NCI-H446 treated with DMSO at 0.1 percent for 48 hours (cell line): Measurements from ENCODE around the gene CKLF.
"Not testable (repeated sequence)": the region's sequence is repeated elsewhere in the genome, so short reads cannot be mapped to it uniquely, and the experiment has no call there.

ENCODE experiments used
- DNase-seq: peaks from one replicate; lab custom pipeline; 2025; lab: John Stamatoyannopoulos, UW

The CKLF gene

DNA sequence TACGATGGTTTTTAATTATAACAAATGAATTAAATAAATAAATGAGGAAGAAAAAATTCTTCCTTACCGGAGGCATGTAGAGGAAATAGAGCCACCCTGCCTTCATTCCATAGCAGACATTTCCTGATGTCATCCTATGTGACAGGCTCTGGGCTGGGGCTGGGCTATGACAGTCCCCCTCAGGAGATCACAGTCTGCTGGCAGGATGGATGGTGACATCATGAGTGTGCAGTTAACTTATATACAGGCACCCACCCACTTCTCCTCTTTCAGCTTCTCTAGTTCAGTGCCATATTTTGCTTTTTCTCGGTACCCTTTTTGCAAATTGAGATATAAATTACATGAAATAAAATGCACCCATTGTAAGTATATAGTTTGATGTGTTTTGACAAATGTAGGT lies 45.7 kb downstream of the CKLF start:
- no peak for DNase-seq

- no peak for DNase-seq
Measured at GRCh38 chr16:66599726-66600125, 47.4 kb downstream of the CKLF start.

GRCh38 chr16:66600477-66600876 lies 48.1 kb downstream of the CKLF start:
- DNase-seq, result no peak

DNA sequence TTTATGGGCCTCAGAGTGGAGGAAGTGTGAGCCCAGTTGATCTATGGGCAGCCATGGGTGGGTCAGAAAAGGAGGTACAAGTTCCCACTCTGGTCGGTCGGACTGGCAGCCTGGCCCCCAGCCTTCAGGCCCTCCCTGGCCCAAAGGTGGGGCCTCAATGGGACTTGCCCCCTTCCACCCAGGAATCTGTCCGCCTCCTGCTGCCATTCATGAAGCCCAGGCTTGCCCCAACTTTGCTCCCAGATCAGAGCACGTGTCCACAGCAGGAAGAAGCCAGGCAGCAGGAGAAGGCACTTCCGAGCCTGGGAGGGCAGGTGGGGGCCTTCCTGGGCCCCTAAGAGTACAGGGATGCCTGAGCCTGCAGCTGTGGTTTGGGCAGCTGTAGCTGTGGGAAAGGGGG lies 49.1 kb downstream of the CKLF start:
- DNase-seq, result no peak

GRCh38 chr16:66603537-66604375 lies 51.4 kb downstream of the CKLF start:
- no peak for DNase-seq

DNA sequence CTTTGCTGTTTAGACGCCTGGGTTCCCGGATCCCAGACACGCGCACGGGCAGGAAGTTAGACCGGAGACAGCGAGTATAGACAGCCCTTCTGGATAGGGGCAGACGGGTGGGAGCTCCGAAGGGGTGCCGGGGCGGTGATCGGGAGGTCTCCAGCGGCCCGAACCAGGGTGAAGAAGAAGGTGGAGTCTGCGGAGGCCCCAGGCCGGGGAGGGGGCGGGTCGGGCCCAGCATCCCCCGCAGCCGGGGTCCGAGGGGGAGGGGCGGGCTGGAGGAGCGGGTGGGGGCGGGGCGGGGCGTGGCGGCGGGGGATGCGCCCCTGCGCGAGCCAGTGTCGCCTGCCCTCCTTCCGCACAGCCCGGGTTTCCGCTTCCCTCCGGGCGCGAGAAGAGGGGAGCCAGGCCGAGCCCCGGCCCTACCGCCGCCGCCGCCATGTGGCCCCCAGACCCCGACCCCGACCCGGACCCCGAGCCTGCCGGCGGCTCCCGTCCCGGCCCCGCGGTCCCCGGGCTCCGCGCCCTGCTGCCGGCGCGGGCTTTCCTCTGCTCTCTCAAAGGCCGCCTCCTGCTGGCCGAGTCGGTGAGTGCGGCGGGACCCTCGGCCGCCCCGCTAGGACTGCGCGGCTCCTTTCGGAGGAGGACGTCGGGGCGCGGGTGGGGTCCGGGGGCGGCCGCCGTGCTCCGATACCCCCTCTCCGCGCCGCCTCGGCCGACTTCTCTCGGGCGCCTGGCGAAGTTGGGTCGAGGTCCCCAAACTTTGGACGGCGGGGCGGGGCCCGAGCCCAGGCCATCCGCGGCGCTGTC lies 52.2 kb downstream of the CKLF start, which contains the start of gene CMTM3:
CMTM3 (plus strand) TSS at position 329 of the 801 bp plus-strand sequence; CDS start at position 431, 102 bp downstream.
- DNase-seq, result no peak

DNA sequence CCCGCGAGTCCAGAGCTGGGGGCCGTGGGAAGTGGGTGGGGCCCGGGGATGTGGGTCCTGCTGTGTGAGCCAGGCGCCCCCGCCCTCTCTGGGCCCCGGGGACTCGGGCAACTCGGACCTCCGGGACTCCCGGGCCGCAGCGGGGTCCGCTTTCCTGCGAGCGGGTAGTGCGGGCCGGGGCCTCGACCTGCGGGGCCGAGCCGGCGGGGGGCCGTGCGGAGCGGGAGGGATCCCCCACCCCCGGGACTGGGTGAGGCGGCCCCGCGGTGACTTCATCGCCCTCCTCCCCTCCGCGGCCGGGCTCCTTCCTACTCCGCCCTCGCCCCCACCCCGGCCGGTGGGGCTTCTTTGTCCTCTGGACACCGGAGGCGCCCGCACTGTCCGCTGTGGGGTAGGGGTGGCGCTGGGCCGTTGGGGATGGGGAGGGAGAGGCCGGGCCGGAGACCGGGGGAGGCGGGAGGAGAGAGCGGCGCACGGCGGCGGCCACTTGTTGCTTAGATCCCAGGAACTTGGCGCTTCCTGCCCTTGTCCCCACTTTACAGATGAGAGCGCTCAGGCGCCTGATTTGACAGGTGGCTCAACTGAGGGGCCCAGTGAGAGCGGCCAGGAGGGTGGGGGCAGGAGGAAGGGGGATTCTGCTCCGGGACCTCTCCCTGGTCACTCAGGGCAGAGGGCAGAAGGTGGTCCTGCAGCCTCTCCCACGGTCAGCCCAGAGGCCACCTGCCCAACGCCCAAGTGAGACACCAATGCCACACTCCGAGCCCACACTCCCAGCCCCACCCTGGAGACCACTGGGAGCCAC lies 53.0 kb downstream of the CKLF start:
- no peak for DNase-seq

DNA sequence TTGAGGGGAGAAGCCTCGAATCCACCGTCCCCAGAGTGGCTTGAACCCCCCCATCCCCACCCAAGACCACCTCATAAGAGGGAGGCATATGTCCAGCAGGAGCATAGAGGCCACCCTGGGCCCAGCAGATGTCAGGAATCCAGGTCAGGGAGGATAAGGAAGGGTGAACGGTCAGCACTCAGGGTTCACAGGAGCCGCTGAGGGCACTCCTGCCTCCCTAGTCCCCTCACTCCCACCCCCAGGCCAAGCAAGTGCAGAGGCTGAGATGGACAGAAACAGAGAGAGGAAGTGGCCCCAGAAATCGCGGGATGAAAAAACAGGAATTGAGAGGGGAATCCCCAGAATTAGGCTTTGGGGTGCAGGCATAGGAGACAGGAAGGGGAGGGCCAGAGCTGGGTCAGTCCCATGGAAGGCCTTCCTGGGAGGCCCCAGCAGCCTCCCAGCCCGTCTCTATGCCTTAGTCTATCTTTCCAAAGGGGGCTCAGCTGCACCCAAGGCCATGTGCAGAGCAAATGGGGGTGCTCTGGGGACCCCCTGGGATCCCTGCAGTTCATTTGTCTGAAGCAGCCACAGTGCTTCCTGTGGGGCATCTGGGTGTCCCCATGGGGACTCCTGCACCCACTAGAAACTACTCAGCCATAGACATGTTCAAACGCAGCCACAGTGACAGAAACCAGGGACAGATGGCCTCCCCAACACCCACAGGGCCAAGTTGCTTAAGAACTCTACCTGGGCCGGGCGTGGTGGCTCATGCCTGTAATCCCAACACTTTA lies 53.8 kb downstream of the CKLF start:
- no peak for DNase-seq

- DNase-seq, result no peak
Measured at GRCh38 chr16:66608241-66609138, 56.1 kb downstream of the CKLF start.

- DNase-seq, result no peak
Measured at GRCh38 chr16:66609139-66609510, 56.7 kb downstream of the CKLF start.

DNA sequence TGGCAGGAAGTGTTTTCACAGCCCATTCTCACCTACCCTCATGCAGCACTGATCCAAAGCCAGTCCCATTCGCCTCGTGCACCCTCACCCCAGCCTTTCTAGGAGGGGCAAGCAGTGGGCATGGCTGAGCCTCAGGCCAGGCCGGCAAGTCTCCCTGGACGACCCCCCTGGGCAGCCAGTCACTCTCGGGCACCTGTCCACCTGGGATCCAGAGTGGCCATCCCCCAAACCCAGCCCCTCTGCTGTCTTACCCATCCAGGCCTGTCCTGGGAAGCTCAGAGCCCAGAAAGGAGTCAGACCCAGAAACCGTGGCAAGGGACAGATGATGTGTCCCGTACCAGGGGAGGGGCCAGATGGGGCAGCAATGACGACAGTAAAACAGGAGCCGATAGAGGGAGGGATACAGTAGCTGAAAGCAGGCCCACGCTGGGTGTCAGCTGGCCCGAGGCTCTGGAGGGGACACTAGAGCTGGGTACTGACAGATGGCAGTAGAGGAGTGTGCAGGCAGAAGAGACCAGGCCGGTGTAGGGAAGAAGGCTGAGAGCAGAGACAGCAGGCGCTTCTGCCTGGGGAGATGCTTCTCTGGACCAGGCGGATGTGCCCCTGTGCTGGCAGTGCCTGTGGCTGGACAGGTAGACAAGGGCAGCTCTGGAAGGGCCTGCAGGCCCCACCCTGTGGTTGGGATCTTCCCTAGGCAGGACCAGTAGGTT lies 57.9 kb downstream of the CKLF start:
- DNase-seq, result no peak

DNA sequence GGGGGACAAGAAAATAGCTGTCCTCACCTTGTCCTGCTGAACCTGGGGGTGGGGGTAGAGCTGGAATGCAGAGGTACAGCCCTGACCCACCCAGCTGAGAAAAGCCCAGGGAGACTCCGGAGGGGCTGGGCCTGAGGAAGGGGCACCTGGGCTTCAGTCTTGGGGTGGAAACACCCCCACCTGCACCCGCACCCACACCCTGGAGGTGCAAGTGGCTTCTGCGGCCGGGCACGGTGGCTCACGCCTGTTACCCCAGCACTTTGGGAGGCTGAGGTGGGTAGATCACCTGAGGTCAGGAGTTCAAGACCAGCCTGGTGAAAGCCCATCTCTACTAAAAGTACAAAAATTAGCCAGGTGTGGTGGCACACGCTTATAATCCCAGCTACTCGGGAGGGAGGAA lies 59.5 kb downstream of the CKLF start:
- not testable (repeated sequence) for DNase-seq

DNA sequence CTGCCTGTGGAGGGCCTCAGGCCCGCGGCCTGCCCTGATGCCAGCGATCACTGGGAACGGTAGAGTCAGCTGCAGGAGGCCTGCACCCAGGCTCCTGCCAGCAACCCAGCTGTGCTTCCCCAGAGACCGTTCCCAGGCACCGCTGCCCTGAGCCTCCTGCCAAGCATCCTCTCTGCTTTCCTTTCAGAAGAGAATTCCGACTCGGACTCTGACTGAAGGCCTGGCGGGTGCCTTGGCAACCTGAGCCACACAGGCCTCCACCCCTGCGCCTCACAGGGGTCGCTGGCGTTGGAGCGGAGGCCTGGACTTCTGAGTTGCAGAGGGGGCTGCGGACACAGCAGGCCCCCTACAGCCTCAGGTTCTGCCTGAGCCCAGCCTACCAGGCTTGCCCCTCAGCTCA lies 60.0 kb downstream of the CKLF start:
- no peak for DNase-seq

GRCh38 chr16:66614161-66614802 lies 61.9 kb downstream of the CKLF start:
- no peak for DNase-seq
